CD4-positive, alpha-beta T cell treated with Interleukin-21 for 1 hour (primary cell): ENCODE results near the gene ACTL7A.
A peak's percentile ranks its signal among the peaks of the same experiment; 100 is the strongest.
"Not testable (repeated sequence)": the region's sequence is repeated elsewhere in the genome, so short reads cannot be mapped to it uniquely, and the experiment has no call there.

Source experiments
- DNase-seq: peaks from one replicate; pipeline ENCODE4 v3.0.0-alpha.2; 2020

ACTL7A gene

GRCh38 chr9:108861997-108862396, at the start of gene ACTL7A:
Gene ACTL7A, plus strand, starts transcription at chr9:108862266. Its CDS starts 57 bp downstream, at chr9:108862323.
- no peak for DNase-seq

DNA sequence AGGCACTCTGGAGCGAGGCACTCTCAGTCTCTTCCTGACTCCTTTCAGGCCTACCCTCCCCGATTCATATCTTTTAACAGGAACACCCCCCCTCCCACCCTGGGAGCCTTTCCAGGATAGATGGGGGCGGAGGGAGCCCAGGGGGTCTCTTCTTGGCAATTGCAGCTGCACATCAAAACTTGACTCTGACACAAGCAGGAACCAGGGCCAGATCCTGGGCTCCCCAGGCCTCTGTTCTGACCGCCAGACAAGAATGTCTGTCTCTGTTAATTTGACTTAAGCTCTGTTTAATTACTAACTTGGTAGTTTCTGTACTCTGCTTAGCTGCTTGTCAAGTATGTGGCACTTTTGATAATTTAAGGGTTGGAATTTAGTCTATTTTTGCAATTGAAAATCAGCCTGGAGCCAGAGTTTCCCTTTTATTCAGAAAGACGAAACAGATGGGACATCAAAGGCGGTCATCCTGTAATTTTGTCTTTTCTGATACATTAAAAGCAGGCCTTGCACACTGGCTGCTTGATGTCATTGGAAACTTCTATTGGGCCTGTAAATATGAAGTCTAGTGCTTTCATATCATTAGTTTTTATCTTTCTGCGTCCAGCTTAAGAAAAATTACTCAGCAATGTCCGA, 49.6 kb upstream of the ACTL7A start:
- DNase-seq, result no peak

- DNase-seq, result no peak
Observed at GRCh38 chr9:108813951-108814601, 48.0 kb upstream of the ACTL7A start.

- no peak for DNase-seq
Observed at GRCh38 chr9:108815156-108815555, 46.9 kb upstream of the ACTL7A start.

GRCh38 chr9:108816037-108816436, 46.0 kb upstream of the ACTL7A start:
- DNase-seq, result no peak

DNA sequence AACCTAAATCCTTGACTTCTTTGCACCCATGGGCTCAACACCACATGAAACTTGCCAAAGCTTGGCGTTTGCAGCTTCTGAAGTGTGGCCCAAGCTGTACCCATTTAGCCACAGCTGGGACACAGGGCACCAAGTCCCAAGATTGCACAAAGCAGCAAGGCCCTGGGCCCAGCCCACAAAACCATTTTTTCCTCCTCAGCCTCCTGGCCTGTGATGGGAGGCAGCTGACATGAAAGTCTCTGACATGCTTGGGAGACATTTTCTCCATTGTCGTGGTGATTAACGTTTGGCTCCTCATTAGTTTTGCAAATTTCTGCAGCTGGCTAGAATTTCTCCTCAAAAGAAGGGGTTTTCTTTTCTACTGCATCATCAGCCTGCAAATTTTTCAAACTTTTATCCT, 38.2 kb upstream of the ACTL7A start:
- DNase-seq, result no peak

DNA sequence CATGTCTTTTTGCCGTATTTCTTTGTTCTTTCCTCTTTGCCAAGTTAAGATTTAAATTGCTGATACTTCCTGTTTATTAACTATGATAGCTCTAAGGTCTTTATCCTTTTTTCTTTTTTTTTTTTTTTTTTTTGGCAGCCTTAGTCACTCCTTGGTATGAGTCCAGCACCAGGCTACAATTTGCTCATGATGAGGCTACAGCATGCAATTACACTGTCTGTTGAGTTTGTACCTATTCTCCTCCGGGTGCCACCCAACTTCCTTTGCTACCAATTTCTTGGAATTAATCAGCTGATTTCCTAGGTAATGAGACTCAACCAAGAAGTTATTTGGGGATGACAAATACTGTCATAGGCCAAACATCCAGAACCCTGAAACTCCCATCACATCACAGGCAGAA, 31.8 kb upstream of the ACTL7A start:
- DNase-seq, result no peak

GRCh38 chr9:108831496-108832178, 30.4 kb upstream of the ACTL7A start:
- no peak for DNase-seq

DNA sequence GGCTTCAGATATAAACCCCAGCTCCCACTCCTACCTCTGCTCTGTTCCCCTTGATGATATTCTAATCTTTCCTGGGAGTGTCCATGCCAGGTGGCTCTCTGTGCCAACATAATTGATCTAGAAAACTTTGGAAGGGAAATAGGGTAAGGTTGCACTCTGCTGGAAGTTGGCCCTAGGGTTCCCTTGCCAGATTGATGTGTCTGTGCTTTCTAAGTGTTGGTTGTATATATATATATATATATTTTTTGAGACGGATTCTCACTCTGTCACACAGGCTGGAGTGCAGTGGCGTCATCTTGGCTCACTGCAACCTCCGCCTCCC, 29.9 kb upstream of the ACTL7A start:
- DNase-seq, result no peak

- no peak for DNase-seq
Observed at GRCh38 chr9:108834959-108835665, 27.0 kb upstream of the ACTL7A start.

DNA sequence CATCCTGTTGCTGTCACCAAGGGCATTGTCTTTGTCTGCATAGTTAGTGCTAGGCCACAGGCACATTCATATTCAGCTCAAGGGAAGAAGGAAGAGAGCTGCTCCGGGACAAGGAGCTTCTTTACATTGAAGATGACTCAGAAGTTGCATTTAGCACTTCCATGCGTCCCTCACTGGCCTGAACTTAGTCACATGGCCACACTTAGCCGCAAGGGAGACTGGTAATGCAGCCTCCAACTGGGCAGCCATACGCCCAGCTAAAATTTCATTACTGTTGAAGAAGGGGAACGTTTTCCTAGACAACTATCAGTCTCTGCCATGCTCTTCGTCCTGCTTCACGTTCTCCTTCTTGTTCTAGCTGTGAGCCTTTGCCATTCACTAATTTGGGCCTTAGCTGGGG, 26.2 kb upstream of the ACTL7A start:
- DNase-seq, result no peak

DNA sequence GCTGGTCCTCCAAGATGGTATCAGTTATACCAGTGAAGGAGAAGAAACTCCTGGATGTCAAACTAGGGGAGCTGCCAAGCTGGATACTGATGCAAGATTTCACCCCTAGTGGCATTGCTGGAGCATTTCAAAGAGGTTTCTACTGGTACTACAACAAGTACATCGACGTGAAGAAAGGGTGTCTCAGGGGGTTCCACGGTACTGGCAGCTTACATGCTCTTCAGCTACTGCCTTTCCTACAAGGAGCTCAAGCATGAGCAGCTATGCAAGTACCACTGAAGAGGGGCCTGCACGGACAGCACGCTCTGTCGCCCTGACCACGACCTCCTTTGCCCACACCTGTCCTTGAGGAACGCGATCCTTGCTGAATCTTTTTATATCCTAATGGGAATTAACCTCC, 25.7 kb upstream of the ACTL7A start:
- DNase-seq, result no peak

GRCh38 chr9:108836781-108837180, 25.3 kb upstream of the ACTL7A start:
- no peak for DNase-seq

GRCh38 chr9:108837530-108837929, 24.5 kb upstream of the ACTL7A start:
- no peak for DNase-seq

DNA sequence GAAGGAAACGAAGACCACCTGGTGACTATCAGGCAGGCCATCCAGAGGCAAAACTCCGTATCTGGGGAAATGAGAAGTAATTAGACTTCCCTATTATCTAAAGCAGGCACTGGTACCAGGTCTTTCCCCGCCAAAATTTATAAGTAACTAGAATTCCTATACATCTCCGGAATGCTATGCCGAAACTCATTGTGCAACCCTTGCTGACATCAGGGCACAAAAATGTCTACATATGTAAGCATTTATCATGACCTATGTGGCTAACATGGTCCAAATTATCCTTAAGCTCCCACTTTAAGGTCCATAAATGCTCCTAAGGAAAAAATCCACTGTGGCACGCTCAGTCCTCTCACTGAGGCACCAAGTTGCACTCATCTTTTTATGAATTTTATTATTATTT, 24.0 kb upstream of the ACTL7A start:
- DNase-seq, result no peak

- not testable (repeated sequence) for DNase-seq
Observed at GRCh38 chr9:108839561-108839960, 22.5 kb upstream of the ACTL7A start.

DNA sequence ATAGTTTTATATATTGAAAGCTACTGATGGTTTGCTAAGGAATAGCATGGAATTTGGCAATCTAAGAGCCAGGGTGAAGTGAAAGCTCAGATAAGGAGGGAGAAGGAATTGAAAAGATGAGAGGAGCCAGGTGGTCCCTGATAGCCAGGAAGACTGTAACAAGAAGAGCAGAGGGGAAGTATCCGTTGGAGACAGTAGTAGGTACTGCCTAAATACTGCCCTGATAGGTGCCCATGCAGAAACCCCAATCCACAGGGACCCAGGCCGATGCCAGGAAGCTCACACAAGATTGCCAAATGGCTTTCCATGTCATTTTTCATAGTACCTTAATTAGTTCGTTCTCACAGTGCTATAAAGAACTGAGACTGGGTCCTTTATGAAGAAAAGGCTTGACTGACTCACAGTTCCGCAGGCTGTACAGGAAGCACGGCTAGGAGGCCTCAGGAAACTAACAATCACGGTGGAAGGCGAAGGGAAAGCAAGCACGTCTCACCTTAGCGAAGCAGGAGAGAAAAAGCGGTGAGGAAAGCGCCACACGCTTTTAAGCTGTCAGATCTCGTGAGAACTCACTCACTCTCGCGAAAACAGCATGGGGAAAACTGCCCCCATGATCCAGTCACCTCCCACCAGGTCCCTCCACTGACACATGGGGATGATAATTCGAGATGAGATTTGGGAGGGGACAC, 19.3 kb upstream of the ACTL7A start:
- peak; percentile 1 for DNase-seq

DNA sequence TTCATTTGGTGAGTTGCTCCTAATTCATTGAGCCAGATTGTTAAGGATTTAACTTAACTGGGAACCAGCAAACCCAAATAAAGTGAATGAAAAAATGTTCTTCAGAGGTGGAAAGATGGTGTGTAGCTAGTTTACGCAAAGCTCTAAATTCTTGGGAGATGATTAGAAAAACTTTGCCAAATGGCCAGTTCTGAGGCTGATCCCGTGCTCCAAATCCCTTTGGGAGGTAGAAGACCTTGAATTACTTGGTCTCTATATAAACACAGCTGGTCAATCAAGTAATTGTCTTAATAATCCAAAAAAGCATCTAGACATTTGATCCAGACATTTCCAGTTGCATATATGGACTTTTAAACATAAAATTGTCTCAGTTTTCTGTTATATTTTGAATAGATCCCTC, 17.7 kb upstream of the ACTL7A start:
- no peak for DNase-seq

DNA sequence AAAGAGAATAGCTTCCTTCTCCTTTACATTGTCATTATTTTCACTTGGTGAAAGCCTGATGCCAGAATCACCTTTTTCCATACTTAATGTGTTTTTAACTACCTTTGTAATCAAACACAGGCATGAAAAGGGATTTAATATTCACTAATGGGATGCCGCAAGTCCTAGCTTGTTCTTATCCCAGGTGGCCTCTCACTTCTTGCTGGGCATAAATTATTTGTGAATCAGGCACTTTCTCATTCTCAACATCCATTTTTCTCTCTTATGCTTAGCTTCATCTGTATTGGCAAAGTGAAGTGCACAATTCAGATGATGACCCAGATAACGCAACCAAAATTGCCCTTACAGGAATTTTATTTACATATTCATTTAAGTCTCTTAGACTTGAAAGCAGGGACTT, 17.2 kb upstream of the ACTL7A start:
- no peak for DNase-seq

DNA sequence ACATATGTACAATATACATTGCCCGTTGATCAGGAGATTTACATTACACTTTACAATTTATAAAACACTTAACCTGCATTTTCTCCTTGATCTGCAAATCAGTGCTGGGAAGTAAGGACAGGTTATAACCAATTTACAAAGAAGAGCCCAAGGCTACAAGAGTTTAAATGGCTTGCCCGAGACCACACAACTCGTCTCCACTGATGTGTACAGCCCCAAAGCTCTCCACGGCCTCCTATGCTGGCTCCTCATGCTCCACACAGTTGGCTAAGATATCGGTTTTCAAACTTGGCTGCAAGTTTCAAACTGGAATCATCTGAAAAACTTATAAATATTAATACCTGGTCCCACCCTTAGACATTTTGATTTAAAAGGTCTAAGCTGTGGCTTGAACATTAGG, 16.6 kb upstream of the ACTL7A start:
- no peak for DNase-seq

- DNase-seq, result no peak
Observed at GRCh38 chr9:108845947-108846346, 16.1 kb upstream of the ACTL7A start.

DNA sequence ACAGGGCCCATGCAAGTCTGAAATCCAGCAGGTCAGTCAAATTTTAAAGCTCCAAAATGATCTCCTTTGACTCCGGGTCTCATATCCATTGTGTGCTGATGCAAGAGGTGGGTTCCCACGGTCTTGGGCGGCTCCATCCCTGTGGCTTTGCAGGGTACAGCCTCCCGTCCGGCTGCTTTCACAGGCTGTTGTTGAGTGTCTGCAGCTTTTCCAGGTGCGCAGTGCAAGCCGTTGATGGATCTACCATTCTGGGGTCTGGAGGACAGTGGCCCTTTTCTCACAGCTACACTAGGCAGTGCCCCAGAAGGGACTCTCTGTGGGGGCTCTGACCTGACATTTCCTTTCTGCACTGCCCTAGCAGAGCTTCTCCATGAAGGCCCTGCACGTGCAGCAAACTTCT, 13.8 kb upstream of the ACTL7A start:
- DNase-seq, result not testable (repeated sequence)

DNA sequence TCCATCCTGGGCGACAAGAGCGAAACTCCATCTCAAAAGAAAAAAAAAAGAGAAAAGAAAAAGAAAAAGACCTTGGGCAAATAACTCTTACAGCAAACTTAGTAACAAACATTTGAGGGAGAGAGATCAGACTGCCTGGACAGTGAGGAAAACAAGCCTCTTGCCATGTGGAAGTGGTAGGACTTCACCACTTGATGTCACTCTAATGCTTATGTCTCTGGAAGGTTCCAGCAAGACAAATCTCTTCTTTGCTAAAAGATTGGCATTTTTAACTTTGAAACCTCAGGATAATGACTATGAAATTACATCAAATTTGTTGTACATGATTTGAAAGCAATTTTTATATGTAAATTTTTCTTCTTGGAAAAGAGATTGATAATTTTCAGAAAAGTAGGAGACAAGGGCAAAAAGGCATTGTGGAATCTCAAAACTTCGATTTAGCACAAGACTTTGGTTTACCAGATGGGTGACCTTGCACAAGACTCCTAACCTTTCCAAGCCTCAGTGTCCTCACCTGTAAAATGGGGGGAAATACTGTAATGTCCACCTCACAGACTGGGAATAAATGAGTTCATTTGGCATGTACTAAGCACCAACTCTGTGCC, 11.7 kb upstream of the ACTL7A start:
- no peak for DNase-seq
